Prostate gland (tissue), 2 donors: ENCODE measurements around the gene LUM.

Experiments
- CTCF ChIP-seq, 4 experiments: fragments of 200-600 bp in 2 of 4; fragments of 450-650 bp in 2 of 4; sonication (generic) in 2 of 4; IDR thresholded peaks; 1 replicate in 3 of 4; 2 replicates in 1 of 4; pipeline ENCODE4 v1.5.1; 2016 to 2019; ENCODE audit warnings: antibody characterized with exemption in 4 of 4, mild to moderate bottlenecking in 2 of 4, moderate library complexity in 2 of 4
- POLR2A ChIP-seq: fragments of 450-650 bp; IDR thresholded peaks from one replicate; pipeline ENCODE4 v1.6.1; 2016; ENCODE audit warnings: antibody characterized with exemption, mild to moderate bottlenecking
- POLR2AphosphoS5 ChIP-seq: sonication (generic); formaldehyde crosslinking; IDR thresholded peaks from one replicate; pipeline ENCODE4 v1.6.1; 2017; ENCODE audit warnings: antibody characterized with exemption

GRCh38 chr12:91057368-91058165 is 53.7 kb downstream of the LUM start, which contains the start of gene KERA:
- TF ChIP-seq CTCF (IDR thresholded peaks at IDR 0.05) (no peak), POLR2A (no peak), POLR2AphosphoS5 (no peak)
